GM23338 (cell line): ENCODE results near the gene C14orf132. TPM values are rescaled to one million over a fixed set of nuclear protein-coding genes. Genes with fewer than 3 reads are reported as not detected.
"Not testable (repeated sequence)": the region's sequence is repeated elsewhere in the genome, so short reads cannot be mapped to it uniquely, and the experiment has no call there.

Experiments
- ATAC-seq: fragments of 200-7000 bp; cut with Tn5 transposase; 3 replicates; pipeline ENCODE4 v1.9.1; 2020
- DNase-seq: peaks from one replicate; pipeline ENCODE4 v3.0.0-alpha.2; 2015; ENCODE audit warnings: low spot score
- H2AFZ ChIP-seq: fragments of 200-600 bp; sonication (generic); 2 replicates; pipeline ENCODE4 v1.8.0; 2016; ENCODE audit warnings: antibody characterized with exemption, mild to moderate bottlenecking, moderate library complexity
- H3F3A ChIP-seq: fragments of 200-600 bp; sonication (generic); replicated peaks from 2 replicates; pipeline ENCODE4 v1.8.0; 2017; ENCODE audit warnings: antibody characterized with exemption, mixed run types, low read depth
- H3K27ac ChIP-seq: fragments of 200-600 bp; sonication (generic); 2 replicates; pipeline ENCODE4 v1.6.1; 2016; ENCODE audit warnings: low read depth
- H3K27me3 ChIP-seq: fragments of 200-600 bp; sonication (generic); 2 replicates; pipeline ENCODE4 v1.8.0; 2016; ENCODE audit warnings: mild to moderate bottlenecking, mixed run types, moderate library complexity; ENCODE audit not compliant: insufficient read depth
- H3K36me3 ChIP-seq: fragments of 200-600 bp; sonication (generic); 2 replicates; pipeline ENCODE4 v1.8.0; 2016; ENCODE audit warnings: mild to moderate bottlenecking; ENCODE audit not compliant: insufficient read depth
- H3K4me1 ChIP-seq: fragments of 200-600 bp; sonication (generic); 2 replicates; pipeline ENCODE4 v1.8.0; 2016; ENCODE audit warnings: mild to moderate bottlenecking, moderate library complexity; ENCODE audit not compliant: insufficient read depth
- H3K4me2 ChIP-seq: fragments of 200-600 bp; sonication (generic); 2 replicates; pipeline ENCODE4 v1.7.1; 2017; ENCODE audit warnings: mixed run types
- H3K4me3 ChIP-seq: fragments of 200-600 bp; sonication (generic); 2 replicates; pipeline ENCODE4 v1.6.1; 2016; ENCODE audit warnings: mixed run types
- H3K79me2 ChIP-seq: fragments of 200-600 bp; sonication (generic); replicated peaks from 2 replicates; pipeline ENCODE4 v1.8.0; 2017; ENCODE audit warnings: mild to moderate bottlenecking; ENCODE audit not compliant: insufficient read depth
- H3K9me2 ChIP-seq: fragments of 200-600 bp; sonication (generic); 2 replicates; pipeline ENCODE4 v1.8.0; 2017; ENCODE audit not compliant: insufficient read depth
- H4K20me1 ChIP-seq: fragments of 200-600 bp; sonication (generic); replicated peaks from 2 replicates; pipeline ENCODE4 v1.8.0; 2017; ENCODE audit warnings: mild to moderate bottlenecking; ENCODE audit not compliant: insufficient read depth
- H3K27ac Mint-ChIP-seq: 2 replicates; pipeline ENCODE4 v1.8.0; 2020; ENCODE audit warnings: inconsistent platforms, mild to moderate bottlenecking, moderate library complexity, mixed read lengths
- H3K27me3 Mint-ChIP-seq: 3 replicates; pipeline ENCODE4 v1.8.0; 2022; ENCODE audit warnings: low read depth, mild to moderate bottlenecking, moderate library complexity, mixed read lengths, inconsistent platforms; ENCODE audit not compliant: insufficient read depth, poor library complexity
- H3K36me3 Mint-ChIP-seq: 3 replicates; pipeline ENCODE4 v1.8.0; 2021; ENCODE audit warnings: low read depth, mild to moderate bottlenecking, inconsistent platforms, moderate library complexity, mixed read lengths
- H3K4me1 Mint-ChIP-seq: 3 replicates; pipeline ENCODE4 v1.8.0; 2020; ENCODE audit warnings: mild to moderate bottlenecking, inconsistent platforms, mixed read lengths
- H3K4me3 Mint-ChIP-seq: 3 replicates; pipeline ENCODE4 v1.8.0; 2021; ENCODE audit warnings: moderate library complexity, mild to moderate bottlenecking, inconsistent platforms, mixed read lengths
- H3K9me3 Mint-ChIP-seq: 3 replicates; pipeline ENCODE4 v1.8.0; 2020; ENCODE audit warnings: moderate library complexity, mild to moderate bottlenecking, inconsistent platforms, mixed read lengths
- EZH2phosphoT487 ChIP-seq: fragments of 200-600 bp; sonication (generic); IDR thresholded peaks from one replicate; pipeline ENCODE4 v1.8.1; 2018; ENCODE audit warnings: antibody characterized with exemption; ENCODE audit not compliant: unreplicated experiment
- JUNB ChIP-seq: IDR thresholded peaks from one replicate; pipeline ENCODE4 v1.6.1; 2016; ENCODE audit warnings: antibody characterized with exemption; ENCODE audit not compliant: unreplicated experiment
- NANOG ChIP-seq: IDR thresholded peaks from 2 replicates; pipeline ENCODE4 v1.6.1; 2016; ENCODE audit warnings: antibody characterized with exemption, borderline replicate concordance
- STAT1 ChIP-seq: IDR thresholded peaks from one replicate; pipeline ENCODE4 v1.6.1; 2016; ENCODE audit warnings: antibody characterized with exemption; ENCODE audit not compliant: unreplicated experiment
- ZNF462 ChIP-seq: fragments of 250-450 bp; sonication (Bioruptor Pico); IDR thresholded peaks from 2 replicates; pipeline ENCODE4 v1.5.0; 2020; ENCODE audit warnings: mild to moderate bottlenecking, moderate library complexity
- polyA plus RNA-seq: library from polyadenylated mRNA; unstranded; fragments of >200 nt; fragmentation: Nextera tagmentation; extraction: Ambion mirVana; gene quantifications from 2 replicates; pipeline ENCODE4 v1.2.1, GENCODE V29; 2016
- total RNA-seq: library from RNA; depleted of rRNA; stranded (reverse); fragments of >200 nt; shearing (Covaris generic); gene quantifications from 2 replicates; pipeline ENCODE4 v1.2.3, GENCODE V29; 2014
- TF ChIP-seq, protein P1 (sequence below): IDR thresholded peaks from 2 replicates; pipeline ENCODE4 v1.6.1; 2016; ENCODE audit warnings: antibody characterized with exemption

The C14orf132 gene
- total and polyA plus RNA-seq, 2 experiments from 2014 or later = 13.8 to 16.2 TPM

DNA sequence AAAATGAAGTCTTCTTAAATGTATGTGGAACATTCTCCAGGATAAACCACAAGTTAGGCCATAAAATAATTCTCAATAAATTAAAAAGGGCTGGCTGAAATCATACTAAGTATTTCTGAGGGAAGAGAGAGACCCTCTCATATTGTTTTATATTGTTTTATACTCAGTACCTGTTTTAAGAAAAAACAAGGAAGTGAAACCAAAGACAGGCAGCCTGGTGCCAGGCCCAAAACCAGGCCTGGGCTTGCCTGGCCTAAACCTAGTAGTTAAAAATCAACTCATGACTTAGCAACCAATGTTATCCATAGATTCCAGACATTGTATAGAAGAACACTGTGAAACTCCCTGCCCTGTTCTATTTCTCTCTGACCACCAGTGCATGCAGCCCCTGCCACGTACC is 26.4 kb upstream of the C14orf132 start:
- not testable (repeated sequence) for DNase-seq, H3K4me1 Mint-ChIP-seq, H3F3A ChIP-seq, H2AFZ ChIP-seq, H3K4me2 ChIP-seq, H3K4me1 ChIP-seq, H3K9me2 ChIP-seq, H3K79me2 ChIP-seq, H3K27ac Mint-ChIP-seq, H4K20me1 ChIP-seq, H3K4me3 ChIP-seq, H3K36me3 ChIP-seq, H3K27ac ChIP-seq, H3K4me3 Mint-ChIP-seq, H3K27me3 Mint-ChIP-seq, ATAC-seq, H3K27me3 ChIP-seq
- peaks cover 22% of the 10 kb centered on the region for H3K36me3 Mint-ChIP-seq
- H3K9me3 Mint-ChIP-seq = peaks cover 37% of the 10 kb centered on the region

DNA sequence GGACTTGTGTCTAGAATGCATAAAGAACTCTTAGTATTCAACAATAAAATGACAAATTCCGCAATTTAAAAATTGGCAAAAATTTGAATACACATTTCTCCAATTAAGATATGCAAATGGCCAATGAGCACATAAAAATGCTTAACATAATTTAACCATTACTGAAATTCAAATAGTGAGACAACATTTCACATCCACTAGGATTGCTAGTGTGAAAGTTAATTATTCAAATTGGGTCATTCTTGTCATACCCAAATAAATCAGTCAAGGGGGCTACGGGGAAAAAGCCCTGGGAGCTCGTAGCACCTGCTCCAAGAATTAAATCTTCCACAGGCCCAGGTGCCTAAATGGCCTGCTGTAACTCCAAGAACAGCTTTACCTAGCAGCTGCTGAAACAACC is 25.0 kb upstream of the C14orf132 start:
- H3K36me3 Mint-ChIP-seq = peaks cover 22% of the 10 kb centered on the region

More for the DNA sequence above, 25.0 kb upstream of the C14orf132 start:
- H3F3A ChIP-seq = no peaks in the 10 kb centered on the region
- no peak overlapping the region for H3K27ac Mint-ChIP-seq
- DNase-seq = no peak
- H4K20me1 ChIP-seq = no peaks in the 10 kb centered on the region
- H2AFZ ChIP-seq = no peak overlapping the region
- H3K79me2 ChIP-seq = no peaks in the 10 kb centered on the region
- H3K27ac ChIP-seq = no peak overlapping the region
- H3K9me3 Mint-ChIP-seq = peaks cover 33% of the 10 kb centered on the region
- no peaks in the 10 kb centered on the region for H3K36me3 ChIP-seq
- H3K4me3 Mint-ChIP-seq = no peak overlapping the region
- H3K4me3 ChIP-seq = no peak overlapping the region
- no peak for ATAC-seq
- H3K27me3 Mint-ChIP-seq = peaks cover 3% of the 10 kb centered on the region
- H3K4me1 ChIP-seq = no peaks in the 10 kb centered on the region
- H3K4me2 ChIP-seq = no peak overlapping the region
- H3K9me2 ChIP-seq = peaks cover 6% of the 10 kb centered on the region; the same call in 1 of the 2 replicates
- H3K4me1 Mint-ChIP-seq = peaks cover 2% of the 10 kb centered on the region; the same call in 2 of the 3 replicates
- TF ChIP-seq ZNF462 = no peak
- no peak for TF ChIP-seq JUNB
- no peak for TF ChIP-seq EZH2phosphoT487
- TF ChIP-seq, protein P1, sequence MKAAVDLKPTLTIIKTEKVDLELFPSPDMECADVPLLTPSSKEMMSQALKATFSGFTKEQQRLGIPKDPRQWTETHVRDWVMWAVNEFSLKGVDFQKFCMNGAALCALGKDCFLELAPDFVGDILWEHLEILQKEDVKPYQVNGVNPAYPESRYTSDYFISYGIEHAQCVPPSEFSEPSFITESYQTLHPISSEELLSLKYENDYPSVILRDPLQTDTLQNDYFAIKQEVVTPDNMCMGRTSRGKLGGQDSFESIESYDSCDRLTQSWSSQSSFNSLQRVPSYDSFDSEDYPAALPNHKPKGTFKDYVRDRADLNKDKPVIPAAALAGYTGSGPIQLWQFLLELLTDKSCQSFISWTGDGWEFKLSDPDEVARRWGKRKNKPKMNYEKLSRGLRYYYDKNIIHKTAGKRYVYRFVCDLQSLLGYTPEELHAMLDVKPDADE = no peak
- no peak for TF ChIP-seq NANOG
- TF ChIP-seq STAT1 = no peak
- H3K27me3 ChIP-seq = no peaks in the 10 kb centered on the region
